ENCODE data around the gene TMEM212.

GRCh38 chr3:171875923-171876412 lies 32.8 kb downstream of the TMEM212 start:
- TF ChIP-seq EZH2 (IDR thresholded peaks at IDR 0.05; ENCODE audit: insufficient read depth, poor library complexity, severe bottlenecking) (no peak), EZH2phosphoT487 (IDR thresholded peaks at IDR 0.05; ENCODE audit: insufficient read depth, low read depth) (no peak)

Measured in GM23248 (cell line).